Endodermal cell (in vitro differentiated cells): ENCODE results near the gene THSD7B. TPM values are rescaled to one million over a fixed set of nuclear protein-coding genes. Genes with fewer than 3 reads are reported as not detected.
A peak's percentile ranks its signal among the peaks of the same experiment; 100 is the strongest.

Experiments used
- DNase-seq: peaks from one replicate; pipeline ENCODE4 v3.0.0-alpha.2; 2017
- H3K27ac ChIP-seq: 2 replicates; pipeline ENCODE4 v1.5.1; 2013; ENCODE audit warnings: mild to moderate bottlenecking, low read depth, low read length, moderate library complexity
- H3K27me3 ChIP-seq: 2 replicates; pipeline ENCODE4 v1.6.1; 2013; ENCODE audit warnings: mild to moderate bottlenecking, low read length, moderate library complexity; ENCODE audit not compliant: insufficient read depth, control insufficient read depth, poor library complexity, severe bottlenecking
- H3K36me3 ChIP-seq: 2 replicates; pipeline ENCODE4 v1.7.0; 2013; ENCODE audit warnings: mild to moderate bottlenecking, low read length, moderate library complexity; ENCODE audit not compliant: control insufficient read depth, insufficient read depth
- H3K4me1 ChIP-seq: one replicate; pipeline ENCODE4 v1.7.0; 2013; ENCODE audit warnings: low read length; ENCODE audit not compliant: control insufficient read depth, insufficient read depth
- H3K4me3 ChIP-seq: 2 replicates; pipeline ENCODE4 v1.5.1; 2013; ENCODE audit warnings: mild to moderate bottlenecking, low read length, moderate library complexity
- H3K9ac ChIP-seq: 2 replicates; pipeline ENCODE4 v1.6.1; 2013; ENCODE audit warnings: mild to moderate bottlenecking, low read length, moderate library complexity; ENCODE audit not compliant: poor library complexity, severe bottlenecking; ENCODE audit errors: extremely low read depth
- H3K9me3 ChIP-seq: 2 replicates; pipeline ENCODE4 v1.6.1; 2013; ENCODE audit warnings: mild to moderate bottlenecking, low read length, moderate library complexity; ENCODE audit not compliant: control insufficient read depth
- H3K27ac Mint-ChIP-seq: 2 replicates; pipeline ENCODE4 v1.8.0; 2020; ENCODE audit warnings: mixed read lengths
- H3K27me3 Mint-ChIP-seq: 2 replicates; pipeline ENCODE4 v1.8.0; 2021; ENCODE audit warnings: mild to moderate bottlenecking, mixed read lengths; ENCODE audit not compliant: insufficient read depth
- H3K36me3 Mint-ChIP-seq: 2 replicates; pipeline ENCODE4 v1.8.0; 2020; ENCODE audit warnings: low read depth, mixed read lengths
- H3K4me1 Mint-ChIP-seq: 2 replicates; pipeline ENCODE4 v1.8.0; 2020; ENCODE audit warnings: mixed read lengths
- H3K4me3 Mint-ChIP-seq: 2 replicates; pipeline ENCODE4 v1.8.0; 2020; ENCODE audit warnings: mild to moderate bottlenecking, moderate library complexity, mixed read lengths
- H3K9me3 Mint-ChIP-seq: 2 replicates; pipeline ENCODE4 v1.8.0; 2020; ENCODE audit warnings: mild to moderate bottlenecking, mixed read lengths
- CTCF ChIP-seq: fragments of 200-600 bp; sonication (generic); conservative IDR thresholded peaks from 2 replicates; pipeline ENCODE4 v1.5.0; 2021; ENCODE audit warnings: antibody characterized with exemption, mild to moderate bottlenecking
- WGBS, 2 experiments: methylation state at CpG; one replicate each; pipeline versions ENCODE4 v1.1.5 to v1.1.7; 2013; ENCODE audit warnings: missing lambda C conversion rate in 2 of 2, mixed read lengths in 1 of 2; ENCODE audit not compliant: insufficient coverage in 1 of 2, insufficient read length in 1 of 2; 5-methylcytosine and 5-hydroxymethylcytosine counted together
- long read RNA-seq, 4 experiments: library from polyadenylated mRNA in 2 of 4; library from RNA in 1 of 4; library from capped mRNA in 1 of 4; stranded (forward) in 3 of 4; unstranded in 1 of 4; transcript quantifications; one replicate each; pipeline ENCODE4 v2.0.0, GENCODE V29; 2020 to 2021; ENCODE audit warnings: inconsistent platforms in 1 of 4
- polyA plus RNA-seq, 2 experiments: library from polyadenylated mRNA; stranded (reverse); fragments of 50-300 nt; gene quantifications; one replicate each; pipeline ENCODE4 v1.2.3, GENCODE V29; 2013
- total RNA-seq, 2 donors: library from RNA; stranded (reverse); fragmentation: NEBNext Ultra II Directional in 1 of 2; extraction: Animal tissue kit (Norgen Biotek cat#: 25700) in 1 of 2; gene quantifications; 2 replicates in 1 of 2; 3 replicates in 1 of 2; pipeline ENCODE4 v1.2.1, GENCODE V29; 2021

THSD7B gene, protein sequence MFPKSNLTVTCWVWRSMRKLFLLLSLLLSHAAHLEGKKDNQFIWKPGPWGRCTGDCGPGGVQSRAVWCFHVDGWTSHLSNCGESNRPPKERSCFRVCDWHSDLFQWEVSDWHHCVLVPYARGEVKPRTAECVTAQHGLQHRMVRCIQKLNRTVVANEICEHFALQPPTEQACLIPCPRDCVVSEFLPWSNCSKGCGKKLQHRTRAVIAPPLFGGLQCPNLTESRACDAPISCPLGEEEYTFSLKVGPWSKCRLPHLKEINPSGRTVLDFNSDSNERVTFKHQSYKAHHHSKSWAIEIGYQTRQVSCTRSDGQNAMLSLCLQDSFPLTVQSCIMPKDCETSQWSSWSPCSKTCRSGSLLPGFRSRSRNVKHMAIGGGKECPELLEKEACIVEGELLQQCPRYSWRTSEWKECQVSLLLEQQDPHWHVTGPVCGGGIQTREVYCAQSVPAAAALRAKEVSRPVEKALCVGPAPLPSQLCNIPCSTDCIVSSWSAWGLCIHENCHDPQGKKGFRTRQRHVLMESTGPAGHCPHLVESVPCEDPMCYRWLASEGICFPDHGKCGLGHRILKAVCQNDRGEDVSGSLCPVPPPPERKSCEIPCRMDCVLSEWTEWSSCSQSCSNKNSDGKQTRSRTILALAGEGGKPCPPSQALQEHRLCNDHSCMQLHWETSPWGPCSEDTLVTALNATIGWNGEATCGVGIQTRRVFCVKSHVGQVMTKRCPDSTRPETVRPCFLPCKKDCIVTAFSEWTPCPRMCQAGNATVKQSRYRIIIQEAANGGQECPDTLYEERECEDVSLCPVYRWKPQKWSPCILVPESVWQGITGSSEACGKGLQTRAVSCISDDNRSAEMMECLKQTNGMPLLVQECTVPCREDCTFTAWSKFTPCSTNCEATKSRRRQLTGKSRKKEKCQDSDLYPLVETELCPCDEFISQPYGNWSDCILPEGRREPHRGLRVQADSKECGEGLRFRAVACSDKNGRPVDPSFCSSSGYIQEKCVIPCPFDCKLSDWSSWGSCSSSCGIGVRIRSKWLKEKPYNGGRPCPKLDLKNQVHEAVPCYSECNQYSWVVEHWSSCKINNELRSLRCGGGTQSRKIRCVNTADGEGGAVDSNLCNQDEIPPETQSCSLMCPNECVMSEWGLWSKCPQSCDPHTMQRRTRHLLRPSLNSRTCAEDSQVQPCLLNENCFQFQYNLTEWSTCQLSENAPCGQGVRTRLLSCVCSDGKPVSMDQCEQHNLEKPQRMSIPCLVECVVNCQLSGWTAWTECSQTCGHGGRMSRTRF (N-terminal part only)
- total RNA-seq: 1 to 10 TPM; 1.8 to 2.6 TPM
- polyA plus RNA-seq (2013, experiment 1 of 2): 0.71 TPM
- 0.95 TPM for polyA plus RNA-seq (2013, experiment 2 of 2)
- long read RNA-seq, experiment 1: 0 reads
- long read RNA-seq, experiment 2, full-length matches to known transcripts: 2 of 9 reads
- long read RNA-seq, experiment 2, partial matches to known transcripts: 0 of 9 reads
- long read RNA-seq, experiment 2, other reads (novel, unspliced or antisense): 7 of 9 reads
- long read RNA-seq, experiment 3, partial matches to known transcripts: 2 of 10 reads
- long read RNA-seq, experiment 3, other reads (novel, unspliced or antisense): 8 of 10 reads
- long read RNA-seq, experiment 4, partial matches to known transcripts: 0 of 3 reads
- long read RNA-seq, experiment 4, other reads (novel, unspliced or antisense): 3 of 3 reads

- H3K4me1 ChIP-seq: peaks cover 5% of the 10 kb centered on the region
- peaks cover 19% of the 10 kb centered on the region for H3K4me1 Mint-ChIP-seq
- H3K9ac ChIP-seq: no peak within 1 kb of the TSS
- no peaks in the 10 kb centered on the region for H3K9me3 ChIP-seq
- peak; percentile 70 for DNase-seq
- H3K27ac Mint-ChIP-seq: no peak within 1 kb of the TSS
- H3K36me3 ChIP-seq: no peaks in the 10 kb centered on the region
- no peaks in the 10 kb centered on the region for H3K9me3 Mint-ChIP-seq
- no peak for TF ChIP-seq CTCF
- H3K36me3 Mint-ChIP-seq: no peaks in the 10 kb centered on the region
- H3K27me3 Mint-ChIP-seq: peaks cover 95% of the 10 kb centered on the region
- peak within 1 kb of the TSS; percentile 65 for H3K4me3 Mint-ChIP-seq
- no peak within 1 kb of the TSS for H3K27ac ChIP-seq
- WGBS, 2 experiments: 0% methylated on average over 15 to 76 of the region's 77 CpGs
- H3K27me3 ChIP-seq: peaks cover 96% of the 10 kb centered on the region
- H3K4me3 ChIP-seq: peak within 1 kb of the TSS; percentile 82
Observed at GRCh38 chr2:136765256-136766072, at the start of gene THSD7B. TSS of gene THSD7B (plus strand) at chr2:136765545. CDS start at chr2:136882179, 116,634 bp downstream.

DNA sequence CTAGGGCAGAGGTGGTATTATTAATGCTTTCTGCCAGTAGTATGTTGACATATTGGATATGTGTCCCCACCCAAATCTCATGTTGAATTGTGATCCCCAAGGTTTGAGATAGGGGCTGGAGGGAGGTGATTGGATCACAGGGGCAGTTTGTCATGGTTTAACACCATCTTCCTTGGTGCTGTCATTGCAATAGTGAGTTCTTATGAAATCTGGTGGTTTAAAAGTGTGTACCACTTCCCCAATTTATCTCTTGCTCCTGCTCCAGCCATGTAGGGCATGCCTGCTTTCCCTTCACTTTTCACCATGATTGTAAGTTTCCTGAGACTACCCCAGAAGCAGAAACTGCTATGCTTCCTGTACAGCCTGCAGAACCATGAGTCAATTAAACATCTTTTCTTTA is 47.1 kb upstream of the THSD7B start:
- H3K36me3 Mint-ChIP-seq: no peaks in the 10 kb centered on the region
- Histone ChIP-seq H3K27me3 (peaks cover 13% of the 10 kb centered on the region), H3K9ac (no peak overlapping the region), H3K4me1 (no peaks in the 10 kb centered on the region), H3K4me3 (no peak overlapping the region), H3K27ac (no peak overlapping the region), H3K36me3 (no peaks in the 10 kb centered on the region), H3K9me3 (no peaks in the 10 kb centered on the region)
- no peak for TF ChIP-seq CTCF
- H3K4me1 Mint-ChIP-seq: no peaks in the 10 kb centered on the region
- DNase-seq: no peak
- no peaks in the 10 kb centered on the region for H3K9me3 Mint-ChIP-seq
- H3K4me3 Mint-ChIP-seq: no peak overlapping the region
- H3K27me3 Mint-ChIP-seq: peaks cover 11% of the 10 kb centered on the region
- H3K27ac Mint-ChIP-seq: no peak overlapping the region
